Measurements from ENCODE around the gene TCL1A.

The TCL1A gene

DNA sequence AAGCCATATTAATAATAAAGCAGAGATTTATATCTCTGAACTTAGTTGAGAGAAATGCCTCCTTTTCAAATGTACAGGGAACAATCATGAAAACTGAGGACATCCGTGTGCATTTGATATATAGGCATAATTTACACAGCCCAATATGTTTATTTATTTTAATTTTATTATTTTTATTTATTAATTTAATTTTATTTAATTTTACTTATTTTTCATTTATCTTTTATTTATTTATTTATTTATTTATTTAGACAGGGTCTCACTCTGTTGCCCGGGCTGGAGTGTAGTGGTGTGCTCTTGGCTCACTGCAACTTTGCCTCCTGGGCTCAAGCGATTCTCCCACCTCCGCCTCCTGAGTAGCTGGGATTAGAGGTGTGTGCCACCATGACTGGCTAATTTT, 8.4 kb downstream of the TCL1A start:
- no peak for DNase-seq (ENCODE audit: low read depth in 3 of 3)

DNA sequence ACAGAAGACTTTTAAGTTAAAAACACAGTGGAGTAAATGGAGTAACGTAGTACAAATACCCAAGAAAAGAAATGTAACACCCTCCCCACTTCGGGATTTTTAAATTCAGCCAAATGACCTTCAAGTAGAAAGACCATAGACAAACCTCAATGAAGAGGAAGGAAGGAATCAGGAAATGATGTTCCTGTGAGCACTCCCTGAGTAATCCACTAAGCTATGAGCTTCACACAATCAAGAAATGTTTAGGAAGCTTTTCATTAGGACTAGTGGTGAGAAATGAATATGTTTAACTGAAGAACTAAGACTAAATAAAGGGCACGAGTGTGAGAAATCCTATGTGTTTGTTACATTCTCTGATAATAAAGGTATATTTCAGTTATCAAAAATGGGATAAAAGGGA, 10.1 kb downstream of the TCL1A start:
- DNase-seq (ENCODE audit: low read depth in 3 of 3) = no peak

DNA sequence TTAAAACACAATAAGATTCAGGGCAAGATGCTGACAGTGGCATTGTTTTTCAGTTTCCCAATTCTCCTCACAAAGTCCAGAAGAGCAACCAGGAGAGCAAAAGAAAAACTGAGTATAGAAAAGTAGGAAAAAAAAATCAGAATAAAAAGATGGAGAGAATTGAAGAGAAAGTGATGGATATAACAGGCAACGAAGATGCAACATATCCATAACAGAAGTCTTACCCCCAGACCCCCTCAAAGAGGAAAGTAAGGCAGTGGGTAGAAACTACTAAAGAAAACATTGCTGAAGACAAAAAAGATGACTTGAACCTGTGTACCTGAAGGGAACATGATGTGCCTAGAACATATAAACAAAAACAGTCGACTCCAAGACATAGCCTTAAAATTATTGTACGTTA, 10.6 kb downstream of the TCL1A start:
- no peak for DNase-seq (ENCODE audit: low read depth in 3 of 3)

DNA sequence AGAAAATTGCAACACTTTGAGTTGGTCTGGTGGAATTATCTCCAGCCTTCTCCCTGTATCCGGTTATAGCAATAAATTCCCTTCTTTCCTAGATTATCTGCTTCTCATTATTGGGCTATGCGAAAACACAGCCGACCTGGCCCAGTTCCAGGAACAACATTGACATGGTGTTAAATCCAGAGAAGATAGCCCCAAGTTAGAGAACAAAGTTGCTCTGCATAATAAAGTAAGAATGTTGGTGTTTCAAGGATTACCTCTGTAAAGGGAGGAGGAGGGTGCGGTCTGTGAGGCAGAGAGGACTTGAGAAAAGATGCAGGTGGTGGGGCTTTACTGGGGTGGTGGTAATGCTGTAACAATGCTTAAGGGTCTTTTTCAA, 12.1 kb downstream of the TCL1A start:
- no peak for DNase-seq (ENCODE audit: low read depth in 3 of 3)

DNA sequence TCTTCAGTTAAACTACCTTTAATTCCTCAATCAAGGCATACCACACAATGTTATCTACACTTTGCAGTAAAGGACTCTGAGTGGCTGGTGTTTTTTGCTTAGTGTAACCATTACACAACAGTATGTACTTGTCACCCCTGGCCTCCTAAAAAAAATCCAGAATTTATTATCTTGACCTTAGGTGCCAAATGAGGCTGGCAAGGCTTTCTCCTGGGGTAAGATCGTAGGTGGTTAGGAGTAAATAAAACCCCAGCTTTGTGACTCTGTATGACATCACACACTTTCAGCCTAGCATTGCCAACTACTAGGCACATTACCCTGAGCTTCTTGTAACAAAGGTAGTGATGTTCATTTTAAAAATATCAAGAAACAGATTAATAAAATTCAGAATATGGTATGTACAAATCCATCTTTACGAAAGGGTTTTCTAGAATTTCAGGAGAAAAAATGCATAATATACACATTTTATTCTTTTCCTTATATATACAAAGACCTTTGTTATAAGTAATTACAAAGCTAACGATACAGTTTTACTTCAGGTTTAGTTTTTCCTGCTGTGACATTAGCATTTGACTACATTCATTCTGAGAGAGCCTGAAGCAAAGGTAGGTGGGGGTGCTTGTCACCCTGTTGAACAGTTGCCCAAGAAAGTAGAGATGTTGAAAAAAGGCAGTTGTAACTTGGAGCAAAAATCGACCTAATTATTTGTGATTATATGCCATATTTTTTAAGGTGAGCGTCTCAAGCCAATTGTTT, 13.5 kb downstream of the TCL1A start:
- no peak for DNase-seq (ENCODE audit: low read depth in 3 of 3)

DNA sequence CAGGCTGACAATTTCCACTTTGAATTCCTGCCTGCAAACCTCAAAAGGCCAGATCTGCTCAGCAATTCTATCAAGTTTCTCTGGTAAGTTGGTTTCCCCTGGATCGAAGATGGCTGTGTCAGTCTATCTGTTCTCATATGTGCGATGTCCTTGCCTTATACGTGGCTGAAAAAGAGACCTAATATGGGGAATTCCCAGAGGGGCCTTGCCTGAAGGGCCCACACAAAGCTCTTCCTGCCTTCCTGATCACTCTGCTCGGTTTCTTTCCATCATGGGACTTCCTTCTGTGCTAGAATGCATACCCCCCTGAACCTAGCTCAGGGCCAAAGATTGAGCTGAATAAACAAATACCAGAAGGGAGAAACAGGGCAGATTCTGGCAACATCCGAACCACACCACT, 14.5 kb downstream of the TCL1A start:
- no peak for DNase-seq (ENCODE audit: low read depth in 3 of 3)

- no peak for DNase-seq (ENCODE audit: low read depth in 3 of 3)
Observed at GRCh38 chr14:95698287-95698686, 15.6 kb downstream of the TCL1A start.

- no peak for DNase-seq (ENCODE audit: low read depth in 3 of 3)
Observed at GRCh38 chr14:95697764-95698163, 16.2 kb downstream of the TCL1A start.

- DNase-seq (ENCODE audit: low read depth in 3 of 3) = no peak
Observed at GRCh38 chr14:95696741-95697140, 17.2 kb downstream of the TCL1A start.

GRCh38 chr14:95695913-95696312, 18.0 kb downstream of the TCL1A start:
- DNase-seq (ENCODE audit: low read depth in 3 of 3) = no peak

DNA sequence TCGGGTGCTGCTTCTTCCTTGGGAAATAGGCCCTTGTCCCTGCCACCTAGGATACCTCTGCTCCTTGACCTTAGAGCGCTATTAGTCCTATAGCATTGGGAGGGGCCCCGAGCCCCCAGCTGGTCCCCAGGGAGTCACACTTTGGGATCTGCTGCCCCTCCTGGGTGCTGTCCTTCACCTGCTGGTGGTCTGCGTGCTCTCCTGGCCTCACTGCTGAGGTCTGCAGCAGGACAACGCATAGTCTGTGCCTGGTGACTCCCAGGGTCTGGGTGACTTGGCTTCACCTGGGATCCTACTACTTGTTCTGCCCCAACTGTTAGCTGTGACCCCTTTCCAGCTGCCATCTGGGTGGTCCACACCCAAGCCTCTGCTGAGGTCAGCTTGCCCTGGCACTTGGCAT, 18.9 kb downstream of the TCL1A start:
- no peak for DNase-seq (ENCODE audit: low read depth in 3 of 3)

GRCh38 chr14:95692109-95692508, 21.8 kb downstream of the TCL1A start:
- DNase-seq (ENCODE audit: low read depth in 3 of 3) = no peak

DNA sequence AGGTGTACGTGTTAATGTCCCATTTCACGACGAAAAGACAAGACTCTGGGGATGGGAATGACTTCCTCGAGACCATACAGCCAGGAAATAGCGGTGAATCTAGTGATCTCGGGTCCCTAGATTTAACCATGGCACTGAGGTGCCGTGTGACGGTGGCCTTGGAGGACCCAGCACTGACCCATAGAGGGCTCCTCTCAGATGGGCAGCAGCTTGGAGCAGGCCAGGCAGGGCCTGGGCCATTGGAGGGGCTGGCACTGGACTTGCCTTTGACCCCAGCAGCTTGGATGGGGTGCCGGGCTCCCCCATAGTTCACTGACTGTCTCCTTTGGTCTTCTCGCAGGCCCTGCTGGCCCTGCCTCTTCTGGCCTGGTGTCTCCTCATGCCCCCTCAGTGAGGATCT, 22.3 kb downstream of the TCL1A start:
- no peak for DNase-seq (ENCODE audit: low read depth in 3 of 3)

DNA sequence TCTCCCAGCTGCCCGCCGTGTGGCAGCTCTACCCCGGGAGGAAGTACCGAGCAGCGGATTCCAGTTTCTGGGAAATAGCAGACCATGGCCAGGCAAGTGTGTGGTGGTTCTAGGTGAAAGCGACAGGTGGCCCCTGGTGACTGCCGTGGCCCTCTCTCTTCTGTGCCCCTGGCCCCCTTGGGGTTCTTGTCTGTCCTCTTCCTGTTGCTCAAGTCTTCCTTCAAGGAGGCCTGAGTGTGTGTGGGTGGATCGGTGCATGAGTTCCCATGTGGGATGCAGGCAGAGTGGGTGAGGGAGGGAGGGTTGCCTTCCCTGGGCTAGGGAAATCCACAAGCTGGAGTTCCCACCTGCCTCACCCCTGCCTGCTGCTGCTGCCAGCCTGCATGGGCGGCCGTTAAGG, 23.1 kb downstream of the TCL1A start:
- no peak for DNase-seq (ENCODE audit: low read depth in 3 of 3)

DNA sequence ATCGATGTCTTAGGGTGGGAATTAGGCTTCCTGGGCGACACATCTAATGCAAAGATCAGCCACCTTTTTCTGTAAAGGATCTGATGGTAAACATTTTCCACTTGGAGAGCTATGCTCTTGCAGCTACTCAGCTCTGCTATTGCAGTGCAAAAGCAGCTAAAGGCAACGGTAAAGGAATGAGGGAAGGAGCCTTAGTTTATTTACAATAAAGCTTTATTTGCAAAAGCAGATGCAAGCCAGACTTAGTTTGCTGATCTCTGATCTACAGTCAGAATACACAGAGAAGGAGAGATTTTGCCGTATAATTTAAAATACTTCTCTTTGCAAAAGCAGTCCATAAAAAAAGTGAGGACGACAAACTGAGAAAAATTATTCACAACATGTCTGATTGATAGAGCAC, 24.5 kb downstream of the TCL1A start:
- no peak for DNase-seq (ENCODE audit: low read depth in 3 of 3)

GRCh38 chr14:95686935-95687334, 27.0 kb downstream of the TCL1A start:
- no peak for DNase-seq (ENCODE audit: low read depth in 3 of 3)

DNA sequence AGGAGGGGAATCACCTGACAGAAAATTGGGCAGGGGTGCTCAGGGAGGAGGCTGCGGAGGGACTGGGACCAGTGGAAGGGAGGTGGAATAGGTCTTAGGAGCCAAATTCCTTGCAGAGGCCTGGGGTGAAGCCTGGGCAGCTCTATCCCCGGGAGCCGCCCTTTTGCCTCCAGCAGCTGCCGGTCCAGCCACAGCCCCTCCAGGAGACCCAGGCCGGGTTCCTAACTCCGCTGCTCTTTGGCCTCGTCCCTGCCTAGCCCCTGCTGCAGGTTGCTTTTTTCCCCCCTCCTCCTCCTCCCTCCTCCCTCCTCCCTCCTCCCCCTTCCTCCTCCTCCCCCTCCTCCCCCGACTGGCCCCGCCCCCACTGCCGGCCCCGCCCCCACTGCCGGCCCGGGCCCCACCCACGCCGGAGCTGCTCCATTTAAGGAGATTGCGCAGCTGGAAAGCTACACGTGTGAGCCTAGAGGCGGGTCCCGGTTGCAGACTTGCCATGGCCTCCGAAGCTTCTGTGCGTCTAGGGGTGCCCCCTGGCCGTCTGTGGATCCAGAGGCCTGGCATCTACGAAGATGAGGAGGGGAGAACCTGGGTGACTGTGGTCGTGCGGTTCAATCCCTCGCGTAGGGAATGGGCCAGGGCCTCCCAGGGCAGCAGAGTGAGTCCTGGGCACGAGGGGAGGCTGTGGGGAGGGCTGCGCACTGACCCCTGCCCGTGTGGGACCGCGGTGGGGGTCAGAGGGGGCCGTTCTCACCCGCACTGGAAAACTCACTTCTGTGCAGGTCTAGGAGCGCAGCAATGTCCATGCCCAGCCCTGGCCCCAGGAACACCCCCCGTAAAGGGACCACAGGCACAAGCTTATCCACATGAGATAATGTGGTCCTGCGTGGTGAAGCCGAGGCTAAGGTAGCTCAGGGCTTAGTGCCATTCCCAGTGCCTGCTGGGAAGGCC, 27.7 kb downstream of the TCL1A start, which contains the start of gene TCL1B:
Gene TCL1B, plus strand, starts transcription at position 449 of the 945 bp plus-strand sequence. Its CDS starts 42 bp downstream, at position 491.
- DNase-seq (ENCODE audit: low read depth in 3 of 3) = no peak

- DNase-seq (ENCODE audit: low read depth in 3 of 3) = peak; percentile 6 to 10 (median 6)
Observed at GRCh38 chr14:95683793-95684192, 30.1 kb downstream of the TCL1A start.

DNA sequence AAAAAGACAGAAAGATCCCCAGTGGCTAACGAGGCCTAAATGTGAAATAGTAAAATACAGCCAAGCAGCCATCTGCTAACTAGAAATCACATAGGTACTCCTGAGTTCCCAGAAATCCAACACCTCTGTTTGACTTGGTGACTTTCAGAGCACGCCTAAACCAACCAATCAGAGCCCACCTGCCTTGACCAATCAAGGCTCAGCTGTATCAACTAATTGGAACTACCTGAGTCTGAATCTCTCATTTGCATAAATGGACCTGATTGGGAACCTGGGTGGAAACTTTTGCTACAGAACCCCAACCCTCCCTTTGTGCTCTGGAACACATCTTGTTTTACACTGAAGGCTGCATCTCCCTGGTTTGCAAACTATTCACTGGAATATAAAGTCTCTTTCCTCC, 32.8 kb downstream of the TCL1A start:
- no peak for DNase-seq (ENCODE audit: low read depth in 3 of 3)

DNA sequence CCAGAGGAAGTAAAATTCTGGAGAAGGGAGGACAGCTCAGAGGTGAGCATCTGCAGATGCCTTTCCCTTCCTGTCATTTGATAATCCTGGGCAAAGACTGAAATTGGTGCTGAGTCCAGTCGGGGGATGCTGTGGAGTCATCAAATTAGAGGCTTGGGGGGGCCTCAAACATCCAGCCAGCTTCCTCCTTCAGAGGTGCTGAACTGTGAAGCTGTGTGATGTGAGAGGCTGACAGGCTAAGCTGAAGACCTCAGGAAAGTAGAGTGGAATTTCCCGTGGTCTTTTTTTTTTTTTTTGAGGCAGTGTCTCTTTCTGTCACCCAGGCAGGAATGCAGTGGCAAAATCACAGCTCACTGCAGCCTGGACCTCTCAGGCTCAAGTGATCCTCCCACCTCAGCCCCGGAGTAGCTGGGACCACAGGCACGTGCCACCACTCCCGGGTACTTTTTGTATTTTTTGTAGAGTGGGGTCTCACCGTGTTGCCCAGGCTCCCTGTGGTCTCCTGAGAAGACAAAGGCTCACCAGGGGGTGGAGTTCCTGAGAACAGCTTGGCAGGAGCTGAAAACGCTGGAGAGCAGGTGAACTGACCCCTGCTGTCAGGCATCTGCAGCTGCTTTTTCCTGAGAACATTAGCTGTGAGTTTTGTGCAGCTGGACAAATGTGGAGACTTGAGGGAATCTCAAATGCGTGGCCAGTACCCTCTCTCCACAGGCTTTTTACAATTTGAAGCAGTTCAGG, 33.8 kb downstream of the TCL1A start:
- DNase-seq (ENCODE audit: low read depth in 3 of 3) = no peak

DNA sequence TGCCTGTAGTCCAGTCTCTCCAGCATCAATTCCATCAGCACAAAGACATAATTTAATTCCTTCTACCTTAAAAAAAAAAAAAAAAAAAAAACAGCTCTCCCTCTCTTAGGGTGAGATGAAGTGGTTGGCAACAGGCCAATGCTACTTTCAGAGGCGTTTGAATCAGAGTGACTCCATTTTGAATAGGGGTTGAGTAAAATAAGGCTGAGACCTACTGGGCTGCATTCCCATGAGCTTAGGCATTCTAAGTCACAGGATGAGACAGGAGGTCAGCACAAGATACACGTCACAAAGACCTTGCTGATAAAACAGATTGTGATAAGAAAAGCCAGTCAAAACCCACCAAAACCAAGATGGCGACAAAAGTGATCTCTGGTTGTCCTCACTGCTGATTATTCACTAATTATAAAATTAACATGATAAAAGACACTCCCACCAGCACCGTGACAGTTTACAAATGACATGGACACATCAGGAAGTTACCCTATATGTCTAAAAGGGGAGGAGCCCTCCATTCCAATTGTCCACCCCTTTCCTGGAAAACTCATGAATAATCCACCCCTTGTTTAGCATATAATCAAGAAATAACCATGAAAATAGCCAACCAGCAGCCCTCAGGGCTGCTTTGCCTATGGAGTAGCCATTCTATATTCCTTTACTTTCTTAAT, 34.6 kb downstream of the TCL1A start:
- DNase-seq (ENCODE audit: low read depth in 3 of 3) = no peak

All from stimulated activated CD4-positive, alpha-beta T cell treated with anti-CD3 and anti-CD28 coated beads, TNF-alpha, amount 100 ng/mL, for 24 hours (primary cell).